NCI-H69 (cell line): ENCODE results near the gene SASH3.

Experiments
- DNase-seq: peaks from one replicate; lab custom pipeline; 2025; lab: John Stamatoyannopoulos, UW

SASH3 gene

DNA sequence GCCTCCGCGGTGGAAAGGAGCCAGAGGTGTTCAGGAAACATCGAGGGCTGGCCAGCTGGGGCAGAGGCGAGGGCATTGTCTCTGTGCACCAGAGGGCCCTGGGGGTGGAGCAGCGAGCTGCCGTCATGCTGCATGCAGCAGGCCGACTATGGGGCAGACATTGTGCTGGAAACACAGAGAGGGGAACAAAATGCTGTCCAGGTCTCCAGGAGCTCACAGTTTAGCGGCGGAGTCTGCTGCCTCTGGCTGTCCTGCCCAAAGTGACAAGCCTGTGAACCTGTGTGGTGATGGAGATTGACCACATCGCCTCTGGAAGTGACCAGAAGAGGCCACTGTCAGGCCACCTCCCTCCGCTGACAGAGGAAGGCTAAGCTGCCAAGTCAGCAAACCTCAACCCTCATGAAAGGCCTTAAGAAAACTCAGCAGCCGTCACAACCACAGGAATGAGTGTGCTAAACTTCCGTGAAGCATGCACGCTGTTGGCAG lies 20.1 kb upstream of the SASH3 start:
- no peak for DNase-seq

DNA sequence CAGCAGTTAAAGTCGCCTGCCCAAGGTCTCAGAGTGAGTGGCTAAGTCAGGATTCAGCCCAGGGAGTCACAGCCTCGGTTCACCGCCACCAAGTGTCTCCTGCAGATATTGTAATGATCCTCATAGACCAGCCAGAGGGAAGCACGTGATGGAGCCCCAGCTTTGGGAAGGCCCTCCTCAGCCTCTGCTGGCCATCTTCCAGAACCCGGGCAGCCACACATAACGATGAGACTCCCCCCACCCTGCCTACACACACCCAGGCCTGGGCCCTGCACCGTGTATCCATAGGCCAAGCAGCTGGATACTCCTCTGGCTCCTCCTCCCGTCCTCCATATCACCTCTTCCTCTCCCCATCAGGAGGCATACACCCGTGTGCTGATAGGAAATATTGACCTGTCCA lies 19.6 kb upstream of the SASH3 start:
- DNase-seq = no peak

DNA sequence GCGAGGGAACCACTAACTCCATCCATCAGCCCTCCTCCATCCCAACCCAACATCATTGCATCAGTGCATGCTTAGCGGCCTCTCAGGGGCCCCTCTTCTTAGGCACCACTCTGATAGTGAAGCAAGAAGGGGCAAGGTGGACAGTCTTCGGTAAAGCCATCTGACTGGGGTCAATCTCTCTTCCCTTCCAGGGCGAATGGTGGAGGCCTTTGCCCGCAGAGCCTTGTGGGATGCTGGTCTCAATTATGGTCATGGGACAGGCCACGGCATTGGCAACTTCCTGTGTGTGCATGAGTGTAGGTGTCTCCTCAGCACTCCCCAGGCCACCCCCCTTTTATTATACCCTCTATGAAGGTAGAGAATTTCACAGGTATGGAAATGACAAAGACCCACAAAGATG lies 18.8 kb upstream of the SASH3 start:
- no peak for DNase-seq

DNA sequence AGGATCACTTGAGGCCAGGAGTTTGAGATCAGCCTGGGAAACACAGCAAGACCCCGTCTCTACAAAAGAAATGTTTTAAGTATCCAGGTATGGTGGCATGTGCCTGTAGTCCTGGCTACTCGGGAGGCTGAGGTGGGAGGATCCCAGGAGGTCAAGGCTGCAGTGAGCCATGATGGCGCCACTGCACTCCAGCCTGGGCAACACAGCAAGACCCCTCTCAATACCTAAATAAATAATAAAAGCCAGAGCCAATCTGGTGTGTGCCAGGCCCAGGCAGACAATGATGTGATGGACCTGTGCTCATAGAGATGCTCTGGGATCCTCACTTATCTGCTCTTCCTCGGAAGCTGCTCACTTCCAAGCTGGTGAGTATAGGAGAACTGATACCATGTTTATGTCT lies 18.2 kb upstream of the SASH3 start:
- DNase-seq = no peak

DNA sequence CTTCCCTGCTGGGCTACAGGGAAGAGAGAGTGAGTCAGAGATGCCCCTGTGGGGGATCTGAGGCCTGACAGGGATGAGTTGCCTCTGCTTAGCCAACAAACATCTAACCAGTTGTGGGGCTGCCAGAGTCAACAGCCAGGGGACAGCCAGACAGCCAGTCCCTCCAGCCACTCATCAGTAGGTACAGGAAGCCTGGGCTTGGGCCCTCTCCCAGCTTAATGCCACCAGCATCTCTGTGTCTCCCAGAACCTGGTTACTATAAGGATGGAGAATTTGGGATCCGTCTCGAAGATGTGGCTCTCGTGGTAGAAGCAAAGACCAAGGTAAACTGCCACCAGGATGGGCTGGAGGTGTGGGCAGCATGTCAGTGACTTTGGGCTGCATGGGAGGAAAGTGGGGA lies 17.3 kb upstream of the SASH3 start:
- no peak for DNase-seq

DNA sequence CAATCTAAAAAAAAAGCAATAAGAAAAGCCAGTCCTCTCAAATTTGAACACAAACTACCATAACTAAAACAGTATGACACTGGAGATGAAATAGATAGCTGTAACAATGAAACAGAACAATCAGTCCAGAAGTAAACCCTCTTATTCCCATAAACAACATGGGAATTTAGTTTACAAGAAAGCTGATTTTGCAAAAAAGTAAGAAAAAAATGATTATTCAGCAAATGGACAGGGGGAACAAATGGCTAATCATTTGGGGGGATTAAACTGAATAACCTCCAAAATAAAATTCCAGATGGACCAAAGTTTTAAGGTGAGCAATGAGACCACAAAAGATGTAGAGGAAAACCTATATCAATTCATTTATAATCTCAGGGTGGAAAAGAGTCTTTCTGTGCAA lies 16.1 kb upstream of the SASH3 start:
- no peak for DNase-seq

DNA sequence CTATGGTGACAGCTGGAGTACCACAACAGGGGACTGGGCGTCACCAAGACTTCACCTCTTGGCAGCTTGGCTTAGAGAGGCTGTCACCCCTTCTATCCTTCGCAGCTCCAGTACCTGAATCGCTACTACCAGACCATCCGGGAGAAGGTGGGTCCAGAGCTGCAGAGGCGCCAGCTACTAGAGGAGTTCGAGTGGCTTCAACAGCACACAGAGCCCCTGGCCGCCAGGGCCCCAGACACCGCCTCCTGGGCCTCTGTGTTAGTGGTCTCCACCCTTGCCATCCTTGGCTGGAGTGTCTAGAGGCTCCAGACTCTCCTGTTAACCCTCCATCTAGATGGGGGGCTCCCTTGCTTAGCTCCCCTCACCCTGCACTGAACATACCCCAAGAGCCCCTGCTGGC lies 11.6 kb upstream of the SASH3 start:
- DNase-seq = no peak

DNA sequence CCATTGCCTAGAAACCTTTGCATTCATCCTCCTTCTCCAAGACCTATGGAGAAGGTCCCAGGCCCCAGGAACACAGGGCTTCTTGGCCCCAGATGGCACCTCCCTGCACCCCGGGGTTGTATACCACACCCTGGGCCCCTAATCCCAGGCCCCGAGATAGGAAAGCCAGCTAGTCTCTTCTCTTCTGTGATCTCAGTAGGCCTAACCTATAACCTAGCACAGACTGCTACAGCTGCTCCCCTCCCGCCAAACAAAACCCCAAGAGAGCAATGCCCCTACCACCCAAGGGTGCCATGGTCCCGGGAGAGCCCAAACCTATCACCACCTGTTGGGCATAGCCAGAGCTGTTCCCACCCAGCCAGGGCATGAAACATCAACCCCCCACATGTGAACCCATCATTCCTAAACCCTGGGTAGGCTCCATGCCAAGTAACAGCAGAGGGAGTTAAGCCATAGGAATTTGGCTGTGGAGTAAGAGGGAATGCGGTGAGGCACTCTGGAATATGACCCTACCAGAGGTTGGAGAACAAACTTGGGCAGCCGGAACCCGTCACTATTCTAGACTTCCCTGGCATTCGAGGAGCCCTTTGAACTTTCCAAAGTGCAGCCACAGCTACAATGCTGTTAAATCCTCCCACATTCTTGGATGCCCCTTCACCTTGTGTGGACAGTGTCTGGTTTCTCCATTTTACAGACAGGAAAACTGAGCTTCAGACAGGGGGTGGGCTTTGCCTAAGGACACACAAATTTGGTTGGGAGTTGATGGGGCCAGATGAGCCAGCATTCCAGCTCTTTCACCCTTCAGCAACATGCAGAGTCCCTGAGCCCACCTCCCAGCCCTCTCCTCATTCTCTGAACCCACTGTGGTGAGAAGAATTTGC lies 10.9 kb upstream of the SASH3 start:
- no peak for DNase-seq

DNA sequence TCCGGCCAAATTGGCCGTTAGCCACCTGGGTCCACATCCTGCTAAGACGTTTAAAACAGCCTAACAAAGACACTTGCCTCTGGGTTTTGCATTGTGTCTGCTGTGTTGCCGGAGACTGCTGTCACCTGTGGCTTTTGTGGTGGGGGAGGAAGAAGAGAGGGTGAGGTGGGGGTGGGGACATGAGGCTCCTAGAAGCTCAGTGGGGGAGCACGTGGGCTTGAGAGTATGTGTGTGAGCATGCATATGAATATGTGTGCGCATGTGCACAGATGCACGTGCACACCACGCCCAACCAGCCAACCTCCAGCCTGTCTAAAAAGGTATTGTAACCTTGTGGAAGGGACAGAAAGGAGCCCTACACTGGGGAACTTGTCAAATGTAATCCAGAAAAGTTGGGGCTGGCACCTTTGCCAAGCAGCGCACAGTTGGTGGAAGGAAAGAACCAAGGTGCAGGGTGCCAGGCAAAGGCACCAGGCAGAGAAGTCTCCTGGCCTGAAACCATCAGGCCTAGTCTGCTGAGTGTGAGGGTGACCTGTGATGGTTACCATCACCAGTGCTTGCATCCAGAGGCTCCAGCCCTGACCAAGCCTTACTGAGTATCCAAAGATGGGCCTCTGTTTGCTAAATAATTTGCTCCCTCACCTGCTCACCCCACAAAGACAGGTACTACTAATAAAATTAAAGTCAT lies 10.1 kb upstream of the SASH3 start:
- DNase-seq = no peak

DNA sequence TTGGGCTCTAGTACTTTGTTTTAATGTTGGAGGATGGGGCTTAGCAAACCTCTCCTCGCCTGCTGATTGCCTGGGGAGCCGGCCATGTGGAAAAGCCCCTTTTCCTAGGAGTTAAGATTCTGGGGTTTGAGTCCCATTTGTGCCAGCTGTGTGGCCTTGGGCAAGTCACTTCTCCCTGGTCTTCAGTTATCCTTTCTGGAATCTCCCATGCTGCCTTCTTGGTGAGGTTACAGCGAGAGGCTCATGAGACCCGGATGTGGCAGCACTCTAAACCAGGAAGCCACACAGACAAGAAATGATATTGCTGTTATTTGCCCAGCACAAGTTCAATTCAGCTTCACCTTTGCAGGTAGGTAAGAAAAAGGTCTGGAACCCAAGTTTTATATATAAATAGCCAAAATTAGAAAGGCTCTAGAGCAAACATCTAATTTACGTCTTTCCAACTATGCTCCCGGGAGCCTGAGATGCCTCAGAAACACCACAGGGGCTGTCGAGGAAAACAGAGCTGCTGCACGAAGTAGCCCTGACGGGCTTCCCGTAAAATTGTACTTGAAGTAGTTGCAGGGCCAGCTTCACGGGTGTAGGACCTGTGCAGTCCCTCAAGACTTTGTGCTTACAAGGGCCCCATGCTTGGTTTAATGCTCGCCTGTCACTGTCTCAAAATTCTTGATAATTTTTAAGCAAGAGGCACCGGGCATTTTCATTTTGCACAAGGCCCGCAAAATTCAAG lies 8.3 kb upstream of the SASH3 start:
- no peak for DNase-seq

DNA sequence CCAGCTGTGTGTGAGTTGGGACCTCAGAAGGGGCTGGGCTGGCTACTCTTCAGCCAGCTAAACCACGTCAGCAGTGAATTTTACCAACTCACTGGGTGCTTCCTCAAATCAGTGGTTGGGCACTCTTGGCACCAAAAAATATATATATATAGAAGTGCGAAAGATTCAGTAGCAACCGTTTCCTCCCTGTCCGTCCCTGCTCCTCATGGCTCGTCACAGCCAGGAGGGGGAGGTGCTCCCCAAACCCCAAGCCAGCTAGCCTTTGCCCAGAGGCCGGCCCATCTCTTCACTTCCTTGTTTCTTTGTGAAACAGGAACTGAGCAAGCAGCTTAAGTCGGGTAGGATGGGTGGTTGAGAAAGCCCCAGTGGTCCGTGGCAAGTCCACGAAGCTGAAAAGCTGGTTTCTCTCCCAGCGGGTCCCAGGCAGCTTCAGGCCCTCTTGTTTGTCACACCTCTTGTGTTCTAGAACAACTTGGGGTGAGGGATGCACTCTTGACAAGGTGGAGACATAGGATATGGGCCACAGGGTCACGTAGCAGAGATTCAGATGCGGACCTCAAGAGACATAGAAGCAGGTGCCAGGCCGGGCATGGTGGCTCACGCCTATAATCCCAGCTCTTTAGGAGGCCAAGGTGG lies 6.8 kb upstream of the SASH3 start:
- DNase-seq = no peak

DNA sequence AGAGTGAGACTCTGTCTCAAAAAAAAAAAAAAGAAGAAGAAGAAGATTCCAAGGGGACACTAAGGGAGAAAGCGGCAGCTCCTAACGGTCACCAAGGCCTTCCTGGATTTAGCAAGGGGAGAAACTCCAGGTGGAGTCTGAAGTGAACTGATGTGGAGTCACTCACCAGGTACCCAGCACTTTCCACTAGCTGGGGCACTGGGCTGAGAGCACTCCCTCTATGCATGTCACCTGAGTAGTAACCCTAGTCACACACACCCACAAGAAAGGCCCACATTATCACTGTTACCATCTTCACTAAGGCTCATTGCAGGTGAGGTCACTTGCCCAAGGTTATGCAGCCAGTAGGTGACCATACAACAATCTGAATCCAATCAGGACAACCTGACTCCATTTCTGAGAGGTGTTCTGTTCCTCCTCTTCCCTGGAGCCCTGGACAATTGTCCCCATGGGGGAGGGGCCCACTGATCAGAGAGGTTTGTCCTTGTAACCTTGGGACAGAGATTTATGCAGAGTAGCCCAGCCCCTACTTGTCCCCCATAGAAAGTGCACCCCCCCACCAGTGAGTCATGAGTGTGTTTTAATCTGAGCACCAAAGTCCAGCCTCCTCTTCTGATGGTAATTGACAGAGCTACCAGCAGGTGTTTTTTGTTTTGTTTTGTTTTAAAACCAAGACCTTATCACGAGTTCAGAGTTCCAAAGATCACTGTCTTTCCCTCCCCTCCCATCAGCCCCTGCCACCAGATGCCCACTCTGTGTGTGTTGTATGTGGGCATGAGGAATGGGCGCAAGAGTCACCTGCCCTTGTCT lies 5.9 kb upstream of the SASH3 start:
- DNase-seq = no peak

DNA sequence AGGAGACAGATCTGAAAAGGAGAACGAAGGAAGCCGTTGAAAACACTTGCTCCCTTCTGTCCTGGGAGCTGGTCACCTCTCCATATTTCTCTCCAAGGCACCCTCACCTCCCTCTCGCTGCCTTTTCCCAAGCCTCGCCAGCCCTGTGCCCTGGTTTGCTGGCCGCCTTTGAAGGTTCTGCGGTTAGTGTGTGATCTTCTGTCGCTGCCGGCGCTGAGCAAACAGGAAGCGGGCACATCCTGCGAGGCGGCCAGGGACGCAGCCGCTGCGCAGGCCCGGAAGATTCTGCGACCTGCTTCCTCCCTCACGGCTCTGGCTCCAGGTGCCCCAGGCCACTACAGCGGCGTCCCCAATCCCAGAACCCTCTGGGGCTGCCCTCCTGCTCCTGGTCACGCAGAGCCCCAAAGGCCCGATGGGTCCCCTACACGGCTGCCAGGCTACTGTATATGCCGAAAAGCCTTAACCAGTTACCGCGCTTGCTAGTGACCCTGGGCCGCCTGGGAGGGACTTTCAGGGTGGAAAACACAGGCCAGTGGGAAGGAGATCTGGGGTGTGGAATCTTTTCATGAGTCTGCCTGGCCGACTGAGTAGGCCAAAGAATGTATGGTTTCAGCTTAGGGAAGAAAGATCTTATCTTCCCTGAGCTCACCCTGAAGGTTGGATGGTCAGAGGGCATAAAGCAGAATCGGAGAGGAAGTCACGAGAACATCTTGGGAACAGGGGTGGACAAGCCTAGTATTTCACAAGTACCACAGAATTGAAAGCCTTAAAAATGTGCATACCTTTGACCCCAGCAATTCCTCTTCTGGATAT lies 2.3 kb upstream of the SASH3 start:
- no peak for DNase-seq

DNA sequence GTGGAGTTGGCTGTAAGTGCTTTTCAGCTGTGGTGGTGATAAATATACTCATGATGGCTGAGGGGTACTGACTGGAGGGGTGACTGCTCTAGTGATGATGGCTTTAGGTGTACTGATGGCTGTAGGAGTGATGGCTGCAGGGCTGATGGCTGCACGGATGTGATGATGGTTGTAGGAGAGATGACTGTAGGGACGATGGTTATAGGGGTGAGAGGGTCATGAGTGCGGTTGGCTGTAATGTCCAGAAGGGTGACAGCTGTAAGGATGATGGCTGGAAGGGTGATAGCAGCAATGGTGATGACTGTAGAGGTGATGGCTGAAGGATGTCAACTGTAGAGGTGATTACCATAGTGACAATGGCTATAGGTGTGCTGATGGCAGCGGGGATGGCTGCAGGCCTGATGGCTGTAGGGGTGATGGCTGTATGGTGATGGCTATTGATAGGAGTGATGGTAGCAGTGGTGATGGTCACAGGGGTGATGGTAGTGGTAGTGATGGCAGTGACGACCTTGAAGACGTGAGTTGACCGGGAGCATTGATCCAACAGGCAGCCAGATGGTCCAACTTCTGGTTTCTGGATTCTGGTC lies 570 bp upstream of the SASH3 start:
- DNase-seq = no peak

DNA sequence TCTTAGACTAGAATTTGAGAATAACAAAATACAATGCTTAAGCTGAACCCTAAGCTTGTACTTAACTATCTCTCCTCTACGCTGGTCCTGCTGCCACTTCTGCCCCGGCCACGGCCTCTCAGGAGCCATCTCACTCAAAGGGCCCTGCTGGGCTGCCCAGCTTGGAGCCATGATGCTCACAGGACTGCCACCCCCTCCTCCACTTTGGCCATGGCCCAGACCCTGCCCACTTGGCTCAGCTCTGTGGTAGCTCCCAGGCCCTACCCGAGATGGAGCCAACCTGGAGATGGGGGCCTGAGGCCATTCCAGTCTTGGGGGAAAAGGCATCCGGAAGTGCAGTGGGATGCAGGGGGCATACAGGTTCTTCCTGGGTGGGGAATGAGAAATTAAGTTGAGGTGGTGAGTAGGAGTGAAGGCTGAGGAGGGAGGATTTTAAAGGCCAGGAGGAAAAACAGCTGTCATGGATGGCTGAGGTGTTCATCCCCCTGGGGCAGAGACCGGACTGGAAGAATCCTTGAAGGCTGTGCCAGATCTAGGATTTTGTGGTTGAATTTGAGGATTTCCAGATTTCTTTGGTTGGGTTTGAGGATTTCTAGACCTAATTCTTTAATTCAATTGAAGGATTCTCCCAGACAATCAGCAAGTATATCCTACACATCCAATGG lies 824 bp downstream of the SASH3 start:
- DNase-seq = no peak

DNA sequence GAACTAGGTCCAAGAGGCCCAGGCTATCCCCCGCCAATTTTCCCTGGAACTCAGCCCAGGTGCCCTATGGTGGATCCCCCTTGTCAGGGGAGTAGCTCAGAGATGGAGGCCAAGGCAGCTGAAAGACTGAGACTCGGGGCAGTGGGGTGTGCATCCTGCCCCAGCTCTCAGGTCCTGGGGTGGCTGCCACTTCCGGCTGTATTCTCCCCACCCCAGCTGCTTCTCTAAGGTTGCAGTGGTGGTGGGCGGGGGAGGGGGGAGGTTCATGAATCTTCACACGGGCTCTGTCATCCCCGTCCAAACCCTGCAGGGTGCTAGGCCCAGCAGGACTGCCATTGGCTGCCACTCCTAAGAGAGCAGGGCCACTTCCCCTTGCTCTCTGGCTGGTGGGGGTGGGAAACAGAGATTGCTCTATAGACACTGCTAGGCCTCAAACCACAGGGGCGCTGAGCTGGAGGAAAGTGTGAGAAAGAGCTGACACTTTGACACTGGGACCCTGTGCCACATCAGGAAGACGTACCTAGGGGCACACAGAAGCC lies 1.5 kb downstream of the SASH3 start:
- DNase-seq = no peak

DNA sequence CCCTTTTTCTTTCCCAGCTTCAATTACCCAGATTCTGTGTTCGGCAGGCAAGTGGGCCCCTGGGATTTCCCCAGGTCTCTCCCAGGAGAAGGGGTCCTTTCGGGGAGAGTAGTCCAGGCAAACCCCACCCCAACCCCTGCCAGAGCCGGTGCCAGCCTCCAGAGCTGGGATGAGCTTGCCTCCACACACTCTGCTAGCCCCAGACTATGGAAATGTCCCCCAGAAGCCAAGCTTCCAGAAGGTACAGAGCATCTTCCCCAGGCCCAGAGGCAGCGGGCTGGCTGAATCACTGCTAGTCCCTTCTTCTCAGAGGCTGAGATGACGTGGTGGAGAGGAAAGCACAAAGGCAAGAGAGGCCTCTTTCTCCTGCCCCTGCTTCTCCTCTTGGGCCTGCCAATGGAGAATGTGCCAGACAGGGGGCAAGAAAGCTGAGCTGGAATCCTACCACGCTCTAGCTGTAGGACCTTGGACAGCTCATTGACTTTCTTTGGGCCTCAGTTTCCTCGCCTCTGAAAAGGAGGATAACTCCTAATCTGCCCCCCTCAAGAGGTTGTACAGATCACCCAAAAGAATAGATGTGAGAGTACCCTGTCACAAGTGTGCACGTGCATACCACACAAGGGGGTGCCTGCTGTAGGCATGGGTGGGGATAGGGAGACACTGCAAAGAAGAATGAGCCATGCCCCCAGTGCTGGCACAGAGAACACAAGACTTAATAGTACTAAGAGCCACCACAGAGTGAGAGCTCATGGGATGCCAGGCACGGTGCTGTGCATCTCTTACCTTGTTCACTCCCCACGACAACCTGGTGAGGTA lies 2.1 kb downstream of the SASH3 start:
- DNase-seq = no peak

DNA sequence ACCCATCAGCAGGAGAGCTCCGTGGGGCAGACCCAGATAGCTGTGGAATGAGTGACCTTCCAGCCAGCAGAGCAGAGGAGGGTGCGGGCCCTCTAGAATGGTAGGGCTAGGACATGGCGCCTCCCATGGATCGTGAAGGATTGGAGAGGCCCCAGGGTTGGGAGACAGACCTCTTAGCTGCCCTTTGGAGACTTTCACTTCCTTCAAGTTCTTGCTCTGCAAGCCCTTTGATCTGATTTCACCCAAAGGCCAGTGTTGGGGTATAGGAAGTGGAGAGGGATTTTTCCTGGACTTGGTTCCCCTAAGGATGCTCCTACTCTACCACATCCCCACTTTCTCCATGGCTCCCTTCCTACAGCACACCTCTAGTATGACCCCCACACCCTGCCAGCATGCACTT lies 3.0 kb downstream of the SASH3 start:
- DNase-seq = no peak
